ENCODE measurements around the gene KIR2DL1.

DNA sequence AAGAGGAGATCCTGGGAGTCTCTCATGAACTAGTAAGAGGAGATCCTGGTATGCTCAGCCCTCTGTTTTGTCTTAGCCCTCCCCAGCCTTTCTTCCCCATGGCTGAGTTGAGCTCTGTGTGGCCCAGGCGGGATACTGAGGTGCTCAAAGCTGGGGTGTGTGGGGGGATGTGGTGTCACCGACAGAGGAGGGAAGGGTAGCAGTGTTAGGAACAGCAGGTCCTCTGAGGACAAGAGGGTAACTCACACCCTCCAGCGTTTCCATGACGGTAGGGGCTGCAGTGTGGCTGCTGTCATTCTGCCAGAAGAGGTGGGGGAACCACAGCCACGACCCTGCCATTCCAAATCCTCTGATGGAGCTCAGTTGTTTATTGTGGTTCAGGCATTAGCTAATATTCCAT is 34.5 kb downstream of the KIR2DL1 start:
- TF ChIP-seq TAF1 (IDR thresholded peaks at IDR 0.05; ENCODE audit: low read depth) = no peak
- TF ChIP-seq, protein P1, sequence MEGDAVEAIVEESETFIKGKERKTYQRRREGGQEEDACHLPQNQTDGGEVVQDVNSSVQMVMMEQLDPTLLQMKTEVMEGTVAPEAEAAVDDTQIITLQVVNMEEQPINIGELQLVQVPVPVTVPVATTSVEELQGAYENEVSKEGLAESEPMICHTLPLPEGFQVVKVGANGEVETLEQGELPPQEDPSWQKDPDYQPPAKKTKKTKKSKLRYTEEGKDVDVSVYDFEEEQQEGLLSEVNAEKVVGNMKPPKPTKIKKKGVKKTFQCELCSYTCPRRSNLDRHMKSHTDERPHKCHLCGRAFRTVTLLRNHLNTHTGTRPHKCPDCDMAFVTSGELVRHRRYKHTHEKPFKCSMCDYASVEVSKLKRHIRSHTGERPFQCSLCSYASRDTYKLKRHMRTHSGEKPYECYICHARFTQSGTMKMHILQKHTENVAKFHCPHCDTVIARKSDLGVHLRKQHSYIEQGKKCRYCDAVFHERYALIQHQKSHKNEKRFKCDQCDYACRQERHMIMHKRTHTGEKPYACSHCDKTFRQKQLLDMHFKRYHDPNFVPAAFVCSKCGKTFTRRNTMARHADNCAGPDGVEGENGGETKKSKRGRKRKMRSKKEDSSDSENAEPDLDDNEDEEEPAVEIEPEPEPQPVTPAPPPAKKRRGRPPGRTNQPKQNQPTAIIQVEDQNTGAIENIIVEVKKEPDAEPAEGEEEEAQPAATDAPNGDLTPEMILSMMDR (IDR thresholded peaks at IDR 0.05; ENCODE audit: poor library complexity, severe bottlenecking) = no peak
- TF ChIP-seq SMC3 (conservative IDR thresholded peaks at IDR 0.05; ENCODE audit: poor library complexity) = no peak

Data from neural cell (in vitro differentiated cells).